ENCODE results near the gene LASP1NB.

LASP1NB gene

GRCh38 chr17:38960402-38960801 lies 35.0 kb downstream of the LASP1NB start:
- no peaks in the 10 kb centered on the region for H3K4me1 Mint-ChIP-seq (ENCODE audit: low read depth, unreplicated experiment)
- H3K27ac Mint-ChIP-seq (ENCODE audit: unreplicated experiment): no peak overlapping the region
- no peak for DNase-seq
- H3K9me3 Mint-ChIP-seq (ENCODE audit: unreplicated experiment): no peaks in the 10 kb centered on the region
- H3K36me3 Mint-ChIP-seq (ENCODE audit: unreplicated experiment): no peaks in the 10 kb centered on the region
- TF ChIP-seq, protein P1, sequence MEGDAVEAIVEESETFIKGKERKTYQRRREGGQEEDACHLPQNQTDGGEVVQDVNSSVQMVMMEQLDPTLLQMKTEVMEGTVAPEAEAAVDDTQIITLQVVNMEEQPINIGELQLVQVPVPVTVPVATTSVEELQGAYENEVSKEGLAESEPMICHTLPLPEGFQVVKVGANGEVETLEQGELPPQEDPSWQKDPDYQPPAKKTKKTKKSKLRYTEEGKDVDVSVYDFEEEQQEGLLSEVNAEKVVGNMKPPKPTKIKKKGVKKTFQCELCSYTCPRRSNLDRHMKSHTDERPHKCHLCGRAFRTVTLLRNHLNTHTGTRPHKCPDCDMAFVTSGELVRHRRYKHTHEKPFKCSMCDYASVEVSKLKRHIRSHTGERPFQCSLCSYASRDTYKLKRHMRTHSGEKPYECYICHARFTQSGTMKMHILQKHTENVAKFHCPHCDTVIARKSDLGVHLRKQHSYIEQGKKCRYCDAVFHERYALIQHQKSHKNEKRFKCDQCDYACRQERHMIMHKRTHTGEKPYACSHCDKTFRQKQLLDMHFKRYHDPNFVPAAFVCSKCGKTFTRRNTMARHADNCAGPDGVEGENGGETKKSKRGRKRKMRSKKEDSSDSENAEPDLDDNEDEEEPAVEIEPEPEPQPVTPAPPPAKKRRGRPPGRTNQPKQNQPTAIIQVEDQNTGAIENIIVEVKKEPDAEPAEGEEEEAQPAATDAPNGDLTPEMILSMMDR (IDR thresholded peaks at IDR 0.05; ENCODE audit: partially characterized antibody, unreplicated experiment): no peak
- no peaks in the 10 kb centered on the region for H3K27me3 Mint-ChIP-seq (ENCODE audit: unreplicated experiment)
- H3K4me3 Mint-ChIP-seq (ENCODE audit: unreplicated experiment): no peak overlapping the region

DNA sequence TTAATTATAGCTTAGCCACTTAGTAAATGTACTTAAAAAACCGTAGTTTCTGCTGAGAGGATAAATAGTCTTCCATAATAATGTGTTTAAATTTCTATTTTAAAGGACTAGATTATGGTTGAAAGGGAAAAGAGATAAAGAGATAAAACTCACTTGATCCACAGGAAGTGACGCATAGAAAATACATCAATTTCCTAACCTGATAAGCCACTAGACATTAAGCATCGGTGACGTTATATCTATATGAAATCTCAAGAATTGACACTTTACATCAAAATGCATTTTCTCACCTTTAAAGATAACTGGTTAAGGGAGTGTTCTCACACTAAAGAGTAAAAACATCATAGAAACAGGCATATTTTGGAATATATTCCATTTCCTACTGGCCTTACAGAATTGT lies 36.0 kb downstream of the LASP1NB start:
- H3K27me3 Mint-ChIP-seq (ENCODE audit: unreplicated experiment): no peaks in the 10 kb centered on the region
- H3K4me3 Mint-ChIP-seq (ENCODE audit: unreplicated experiment): no peak overlapping the region
- no peak overlapping the region for H3K27ac Mint-ChIP-seq (ENCODE audit: unreplicated experiment)
- H3K36me3 Mint-ChIP-seq (ENCODE audit: unreplicated experiment): no peaks in the 10 kb centered on the region
- no peaks in the 10 kb centered on the region for H3K4me1 Mint-ChIP-seq (ENCODE audit: low read depth, unreplicated experiment)
- no peak for DNase-seq
- TF ChIP-seq, protein P1 (IDR thresholded peaks at IDR 0.05; ENCODE audit: partially characterized antibody, unreplicated experiment): no peak
- no peaks in the 10 kb centered on the region for H3K9me3 Mint-ChIP-seq (ENCODE audit: unreplicated experiment)

DNA sequence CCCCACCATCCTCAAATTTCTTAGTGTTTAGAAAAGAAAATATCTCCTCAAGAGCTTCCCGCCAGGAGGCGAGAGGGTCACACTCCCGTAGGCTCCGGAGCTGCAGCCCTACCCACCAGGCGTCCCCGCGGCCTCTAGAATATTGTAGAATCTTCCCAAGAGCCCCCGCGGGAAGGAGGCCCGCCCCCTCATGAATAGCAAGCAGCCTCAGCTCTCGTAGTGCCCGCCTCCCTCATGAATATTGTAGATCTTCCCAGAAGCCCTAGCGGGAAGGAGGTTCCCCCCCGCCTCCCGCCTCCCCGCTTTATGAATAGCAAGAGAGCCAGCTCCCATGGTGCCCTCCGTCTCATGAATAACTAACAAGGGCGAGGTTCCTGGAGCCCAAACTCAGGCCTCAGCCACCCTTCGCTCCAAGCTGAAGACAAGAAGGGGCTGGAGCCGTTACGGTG lies 41.9 kb downstream of the LASP1NB start, which contains the start of gene FBXO47:
Gene FBXO47 (minus strand): TSS at position 114 of the 449 bp plus-strand sequence. CDS start 4,378 bp downstream, outside the sequence.
- peak; percentile 88 for DNase-seq
- Mint-ChIP-seq H3K4me3 (ENCODE audit: unreplicated experiment) (peak within 1 kb of the TSS; percentile 55), H3K27me3 (ENCODE audit: unreplicated experiment) (no peaks in the 10 kb centered on the region), H3K9me3 (ENCODE audit: unreplicated experiment) (peaks cover 4% of the 10 kb centered on the region), H3K4me1 (ENCODE audit: low read depth, unreplicated experiment) (no peaks in the 10 kb centered on the region), H3K27ac (ENCODE audit: unreplicated experiment) (peak within 1 kb of the TSS; percentile 72), H3K36me3 (ENCODE audit: unreplicated experiment) (no peaks in the 10 kb centered on the region)
- TF ChIP-seq, protein P1 (IDR thresholded peaks at IDR 0.05; ENCODE audit: partially characterized antibody, unreplicated experiment): no peak

DNA sequence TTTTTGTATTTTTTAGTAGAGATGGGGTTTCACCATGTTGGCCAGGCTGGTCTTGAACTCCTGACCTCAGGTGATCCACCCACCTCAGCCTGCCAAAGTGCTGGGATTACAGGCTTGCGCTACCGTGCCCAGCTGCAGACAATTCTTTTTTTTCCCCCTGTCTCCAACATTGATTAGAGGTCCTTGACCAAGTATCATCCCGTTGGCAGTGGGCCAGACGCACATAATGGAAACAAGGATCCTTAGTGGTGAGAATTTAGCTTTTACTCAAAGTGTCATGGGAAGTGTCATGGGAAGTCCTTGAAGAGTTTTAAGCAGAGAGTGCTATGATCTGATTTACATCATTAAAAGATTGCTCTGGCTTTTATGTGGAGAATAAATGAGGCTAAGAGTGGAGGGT lies 43.9 kb downstream of the LASP1NB start:
- Mint-ChIP-seq H3K4me1 (ENCODE audit: low read depth, unreplicated experiment) (no peaks in the 10 kb centered on the region), H3K36me3 (ENCODE audit: unreplicated experiment) (no peaks in the 10 kb centered on the region), H3K4me3 (ENCODE audit: unreplicated experiment) (no peak overlapping the region), H3K27me3 (ENCODE audit: unreplicated experiment) (no peaks in the 10 kb centered on the region), H3K9me3 (ENCODE audit: unreplicated experiment) (peaks cover 4% of the 10 kb centered on the region), H3K27ac (ENCODE audit: unreplicated experiment) (no peak overlapping the region)
- TF ChIP-seq, protein P1 (IDR thresholded peaks at IDR 0.05; ENCODE audit: partially characterized antibody, unreplicated experiment): no peak
- no peak for DNase-seq

- Mint-ChIP-seq H3K27ac (ENCODE audit: unreplicated experiment) (no peak overlapping the region), H3K4me1 (ENCODE audit: low read depth, unreplicated experiment) (no peaks in the 10 kb centered on the region), H3K27me3 (ENCODE audit: unreplicated experiment) (no peaks in the 10 kb centered on the region), H3K36me3 (ENCODE audit: unreplicated experiment) (no peaks in the 10 kb centered on the region), H3K9me3 (ENCODE audit: unreplicated experiment) (peaks cover 4% of the 10 kb centered on the region), H3K4me3 (ENCODE audit: unreplicated experiment) (no peak overlapping the region)
- TF ChIP-seq, protein P1 (IDR thresholded peaks at IDR 0.05; ENCODE audit: partially characterized antibody, unreplicated experiment): peak; percentile 10
- no peak for DNase-seq
Observed at GRCh38 chr17:38970128-38970527, 44.7 kb downstream of the LASP1NB start.
